Cortex of kidney (tissue), 1 donor: ENCODE results near the gene ZPBP.
"Not testable (repeated sequence)": the region's sequence is repeated elsewhere in the genome, so short reads cannot be mapped to it uniquely, and the experiment has no call there.

Experiments
- DNase-seq: peaks from one replicate; lab custom pipeline; 2025; lab: John Stamatoyannopoulos, UW

Gene ZPBP

DNA sequence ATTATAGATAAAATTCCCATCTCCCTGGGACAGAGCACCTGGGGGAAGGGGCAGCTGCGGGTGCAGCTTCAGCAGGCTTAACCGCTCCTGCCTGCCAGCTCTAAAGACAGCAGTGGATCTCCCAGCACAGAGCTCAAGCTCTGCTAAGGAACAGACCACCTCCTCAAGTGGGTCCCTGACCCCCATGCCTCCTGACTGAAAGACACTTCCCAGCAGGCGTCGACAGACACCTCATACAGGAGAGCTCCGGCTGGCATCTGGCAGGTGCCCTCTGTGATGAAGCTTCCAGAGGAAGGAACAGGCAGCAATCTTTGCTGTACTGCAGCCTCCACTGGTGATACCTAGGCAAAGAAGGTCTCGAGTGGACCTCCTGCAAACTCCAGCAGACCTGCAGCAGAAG lies 51.9 kb downstream of the ZPBP start:
- not testable (repeated sequence) for DNase-seq

DNA sequence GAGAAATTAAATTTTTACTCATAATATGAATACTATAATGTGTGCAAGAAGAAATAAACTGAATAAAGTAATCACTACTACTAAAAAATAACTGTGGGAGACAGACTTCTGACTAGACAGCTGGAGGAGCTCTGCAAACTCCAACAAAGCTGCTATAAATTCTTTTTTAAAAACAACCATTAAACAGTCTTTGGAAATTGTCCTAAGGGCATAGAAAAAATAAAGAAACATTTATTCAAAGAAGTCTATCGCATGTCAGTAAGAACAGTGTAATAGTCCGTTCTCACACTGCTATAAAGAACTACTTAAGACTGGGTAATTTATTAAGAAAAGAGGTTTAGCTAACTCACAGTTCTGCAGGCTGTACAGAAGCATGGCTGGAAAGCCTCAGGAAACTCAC lies 56.0 kb downstream of the ZPBP start:
- no peak for DNase-seq

GRCh38 chr7:50022991-50023390 lies 70.1 kb downstream of the ZPBP start:
- DNase-seq, result no peak

- DNase-seq, result no peak
Measured at GRCh38 chr7:50022451-50022850, 70.6 kb downstream of the ZPBP start.

- no peak for DNase-seq
Measured at GRCh38 chr7:49995681-49996080, 97.4 kb downstream of the ZPBP start.

DNA sequence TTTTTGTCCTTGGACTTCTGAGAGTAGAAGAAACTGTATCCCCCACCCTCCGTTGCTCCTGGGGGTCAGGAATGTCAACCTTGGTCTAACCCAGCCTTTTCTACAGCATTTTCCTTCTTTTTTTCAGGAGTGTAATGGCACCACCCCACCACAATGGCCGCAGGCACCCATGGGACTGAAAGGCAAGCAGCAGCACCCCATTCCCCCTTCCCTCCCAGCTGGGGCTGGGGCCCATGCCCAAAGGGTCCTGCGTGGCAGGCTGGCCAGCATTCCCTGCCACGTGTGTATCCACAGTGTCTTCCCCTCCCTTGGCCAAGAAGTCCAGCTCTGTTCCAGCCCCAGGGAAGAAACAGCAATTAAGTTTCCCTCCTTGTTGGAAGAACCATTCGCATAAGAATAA lies 106.9 kb downstream of the ZPBP start:
- no peak for DNase-seq

- DNase-seq, result no peak
Measured at GRCh38 chr7:49980465-49980864, 112.6 kb downstream of the ZPBP start.

- DNase-seq, result no peak
Measured at GRCh38 chr7:49976238-49976637, 116.8 kb downstream of the ZPBP start.

- DNase-seq, result no peak
Measured at GRCh38 chr7:49974035-49974434, 119.0 kb downstream of the ZPBP start.

DNA sequence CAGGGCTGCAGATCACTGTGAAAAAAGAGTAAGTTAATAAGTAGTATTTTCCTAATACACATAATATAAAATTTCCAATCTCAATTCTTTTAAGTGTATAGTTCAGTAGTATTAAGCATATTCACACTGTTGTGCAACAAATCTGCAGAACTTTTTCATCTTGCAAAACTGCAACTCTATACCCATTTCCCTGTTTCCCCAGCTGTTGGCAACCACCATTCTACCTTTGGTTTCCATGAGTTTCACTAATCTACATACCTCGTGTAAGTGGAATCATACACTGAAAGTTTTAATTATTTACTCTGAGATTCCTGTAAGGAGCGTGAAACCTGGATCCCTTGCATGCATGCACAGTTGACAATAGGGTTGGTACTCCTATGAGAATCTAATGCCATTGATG lies 155.4 kb downstream of the ZPBP start:
- no peak for DNase-seq

GRCh38 chr7:49931627-49932026 lies 161.4 kb downstream of the ZPBP start:
- DNase-seq, result no peak

DNA sequence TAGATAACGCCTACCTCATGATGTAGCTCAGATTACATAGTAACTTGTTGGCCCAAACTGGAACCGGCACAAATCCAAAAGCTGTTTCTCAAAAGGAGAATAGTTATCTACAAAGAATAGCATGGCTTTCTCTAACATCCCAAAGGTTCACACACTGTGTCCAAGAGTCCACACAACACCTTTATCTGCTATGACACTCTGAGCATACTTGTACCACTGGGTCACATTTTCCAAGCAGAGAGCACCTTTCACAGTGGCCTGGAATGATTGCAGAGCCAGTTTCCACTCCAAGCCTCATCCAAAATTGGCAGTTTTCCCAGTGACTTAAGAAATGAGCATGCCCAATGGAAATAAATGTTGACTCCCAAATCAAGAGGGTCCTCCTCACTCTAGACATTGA lies 164.3 kb downstream of the ZPBP start:
- no peak for DNase-seq

DNA sequence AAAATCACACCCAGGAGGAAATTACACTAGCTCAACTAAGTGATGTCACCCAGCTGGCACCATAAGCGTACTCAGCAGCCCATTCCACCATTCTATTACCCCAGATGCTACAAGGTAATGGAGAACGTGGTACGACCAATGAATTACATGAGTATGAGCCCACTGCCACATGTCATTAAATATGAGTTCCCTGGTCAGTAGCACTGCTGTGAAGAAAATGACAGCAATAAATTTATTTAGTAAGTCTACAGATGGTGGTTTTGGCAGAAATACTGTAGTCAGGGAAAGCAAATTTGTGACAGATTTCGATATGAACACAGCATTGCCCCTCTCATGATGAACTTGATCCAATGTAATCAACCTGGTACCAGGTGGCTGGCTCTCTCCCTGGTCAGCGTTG lies 165.4 kb downstream of the ZPBP start:
- DNase-seq, result no peak

DNA sequence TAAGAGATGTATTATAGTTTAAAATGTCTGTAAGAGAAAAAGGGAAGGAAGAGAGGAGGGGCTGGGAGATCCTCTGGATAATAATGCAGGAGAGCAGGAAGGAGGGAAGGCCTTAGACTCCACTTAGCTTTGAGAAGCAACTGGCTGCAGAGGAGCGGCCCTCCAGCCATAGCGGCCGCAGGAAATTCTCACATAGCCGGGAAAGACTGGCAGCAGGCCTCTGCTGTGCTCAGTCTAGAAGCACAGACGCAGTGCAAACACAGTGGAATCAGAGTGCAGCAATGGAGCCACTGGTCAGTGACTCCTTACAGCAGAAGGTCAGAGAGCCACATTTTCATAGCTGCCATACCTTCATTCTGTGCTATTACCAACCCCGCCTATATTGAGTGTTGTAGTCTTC lies 166.3 kb downstream of the ZPBP start:
- no peak for DNase-seq

- DNase-seq, result no peak
Measured at GRCh38 chr7:49911909-49912308, 181.1 kb downstream of the ZPBP start.

GRCh38 chr7:49894543-49894942 lies 198.5 kb downstream of the ZPBP start:
- DNase-seq, result no peak

GRCh38 chr7:49893131-49893530 lies 199.9 kb downstream of the ZPBP start:
- DNase-seq, result no peak

- DNase-seq, result no peak
Measured at GRCh38 chr7:49892481-49892880, 200.6 kb downstream of the ZPBP start.
